HepG2 (cell line): Measurements from ENCODE around the gene PCSK1. TPM values are rescaled to one million over a fixed set of nuclear protein-coding genes. Genes with fewer than 3 reads are reported as not detected.

Source experiments
- ATAC-seq: fragments of 200-7000 bp; cut with Tn5 transposase; 3 replicates; pipeline ENCODE4 v1.9.1; 2020; ENCODE audit warnings: mild to moderate bottlenecking, moderate library complexity
- BruUV-seq: library from RNA; stranded (reverse); fragments of 400-500 nt; replicated peaks from 2 replicates; lab custom pipeline; 2021; lab: Mats Ljungman, UMichigan
- CTCF ChIA-PET: fragments of 300-600 bp; formaldehyde crosslinking; extraction: SDS; loops from one replicate; lab custom pipeline; 2021; ENCODE audit warnings: low total read pairs, inconsistent platforms, low intra/inter-chr PET ratio; lab: Yijun Ruan, JAX
- POLR2A ChIA-PET: fragments of 350-600 bp; sonication (Branson Sonifier 250); formaldehyde crosslinking; loops from one replicate; lab custom pipeline; 2020; ENCODE audit warnings: antibody characterized with exemption, inconsistent platforms; lab: Yijun Ruan, JAX
- DNase-seq: peaks from one replicate; pipeline ENCODE4 v3.0.0-alpha.2; 2015; ENCODE audit warnings: low spot score
- FAIRE-seq: peaks from 3 replicates; lab custom pipeline; 2011; peaks lifted over from hg19 to GRCh38; lab: Jason Lieb, UNC
- H2AFZ ChIP-seq: one replicate; pipeline ENCODE4 v1.6.1; 2011; ENCODE audit warnings: low read length, inconsistent platforms
- H3K27ac ChIP-seq: fragments of 300-600 bp; 3 replicates; pipeline ENCODE4 v1.8.0; 2011; ENCODE audit warnings: mixed run types, mild to moderate bottlenecking, mixed read lengths, low read length, inconsistent platforms; ENCODE audit not compliant: insufficient read depth; ENCODE audit errors: extremely low read length
- H3K27me3 ChIP-seq, 2 experiments: fragments of 200-600 bp in 1 of 2; 2 replicates in 1 of 2; 3 replicates in 1 of 2; pipeline versions ENCODE4 v1.6.0 to v1.8.0; 2011; ENCODE audit warnings: low read length in 2 of 2, mild to moderate bottlenecking in 2 of 2, moderate library complexity in 2 of 2, inconsistent platforms in 1 of 2; ENCODE audit not compliant: insufficient read depth in 2 of 2, control insufficient read depth in 1 of 2
- H3K36me3 ChIP-seq, 2 experiments: fragments of 200-600 bp in 1 of 2; replicated peaks in 1 of 2; 2 replicates in 1 of 2; 3 replicates in 1 of 2; pipeline versions ENCODE4 v1.5.1 to v1.8.0; 2011; ENCODE audit warnings: low read length in 2 of 2, inconsistent platforms in 1 of 2; ENCODE audit not compliant: insufficient read depth in 2 of 2, control insufficient read depth in 1 of 2
- H3K4me1 ChIP-seq: 2 replicates; pipeline ENCODE4 v1.5.1; 2012; ENCODE audit warnings: low read length, inconsistent platforms; ENCODE audit not compliant: insufficient read depth
- H3K4me2 ChIP-seq: 2 replicates; pipeline ENCODE4 v1.6.0; 2011; ENCODE audit warnings: low read depth, low read length, inconsistent platforms
- H3K4me3 ChIP-seq, 3 experiments: fragments of 200-600 bp in 1 of 3; sonication (generic), shearing (Covaris generic) in 1 of 3; replicated peaks in 1 of 3; 2 replicates each; pipeline ENCODE4 v1.5.1; 2011 to 2016; ENCODE audit warnings: low read length in 3 of 3, inconsistent platforms in 2 of 3, low read depth in 2 of 3, mild to moderate bottlenecking in 2 of 3, control low read depth in 1 of 3, mixed read lengths in 1 of 3; ENCODE audit not compliant: insufficient read depth in 1 of 3
- H3K79me2 ChIP-seq: one replicate; pipeline ENCODE4 v1.6.1; 2011; ENCODE audit warnings: low read length, inconsistent platforms; ENCODE audit not compliant: insufficient read depth
- H3K9ac ChIP-seq: 2 replicates; pipeline ENCODE4 v1.6.0; 2011; ENCODE audit warnings: mild to moderate bottlenecking, low read depth, low read length, inconsistent platforms; ENCODE audit not compliant: insufficient read depth
- H3K9me3 ChIP-seq: 2 replicates; pipeline ENCODE4 v1.5.1; 2012; ENCODE audit warnings: mild to moderate bottlenecking, low read length
- H4K20me1 ChIP-seq: 2 replicates; pipeline ENCODE4 v1.6.0; 2011; ENCODE audit warnings: inconsistent platforms, mild to moderate bottlenecking, low read length, moderate library complexity; ENCODE audit not compliant: insufficient read depth
- GFI1 ChIP-seq: sonication (generic); formaldehyde crosslinking; IDR thresholded peaks from 2 replicates; pipeline ENCODE4 v1.5.0; 2020; ENCODE audit warnings: missing genetic modification reagents, mild to moderate bottlenecking, borderline replicate concordance
- IRF1 ChIP-seq: sonication (generic); formaldehyde crosslinking; IDR thresholded peaks from 2 replicates; pipeline ENCODE4 v1.4.0; 2020; ENCODE audit warnings: low read depth, mild to moderate bottlenecking, missing genetic modification reagents
- MIXL1 ChIP-seq: IDR thresholded peaks from 2 replicates; pipeline ENCODE4 v1.6.1; 2016
- NPAS2 ChIP-seq: sonication (generic); formaldehyde crosslinking; IDR thresholded peaks from 2 replicates; pipeline ENCODE4 v1.8.0; 2022; ENCODE audit warnings: mild to moderate bottlenecking, missing genetic modification reagents, borderline replicate concordance
- NR2C2 ChIP-seq: sonication (generic); formaldehyde crosslinking; IDR thresholded peaks from 2 replicates; pipeline ENCODE4 v1.4.0; 2020; ENCODE audit warnings: missing genetic modification reagents, mild to moderate bottlenecking, moderate library complexity, borderline replicate concordance
- NR2F2 ChIP-seq: IDR thresholded peaks from 2 replicates; pipeline ENCODE4 v1.6.1; 2012; ENCODE audit warnings: low read depth, inconsistent platforms, borderline replicate concordance
- SIN3A ChIP-seq: IDR thresholded peaks from 2 replicates; pipeline ENCODE4 v1.6.1; 2011; ENCODE audit warnings: low read depth, mild to moderate bottlenecking, control low read depth, low read length, borderline replicate concordance
- ZFP36L2 ChIP-seq: sonication (generic); formaldehyde crosslinking; IDR thresholded peaks from 2 replicates; pipeline ENCODE4 v1.4.0; 2020; ENCODE audit warnings: missing genetic modification reagents
- ZNF225 ChIP-seq: sonication (generic); formaldehyde crosslinking; IDR thresholded peaks from 2 replicates; pipeline ENCODE4 v1.4.0; 2020; ENCODE audit warnings: mild to moderate bottlenecking, missing genetic modification reagents
- ZNF280B ChIP-seq: sonication (generic); formaldehyde crosslinking; IDR thresholded peaks from 2 replicates; pipeline ENCODE4 v1.5.0; 2020; ENCODE audit warnings: missing genetic modification reagents, mild to moderate bottlenecking, borderline replicate concordance
- ZNF331 ChIP-seq: sonication (generic); formaldehyde crosslinking; IDR thresholded peaks from 2 replicates; pipeline ENCODE4 v1.4.0; 2020; ENCODE audit warnings: missing genetic modification reagents
- ZNF629 ChIP-seq: sonication (generic); formaldehyde crosslinking; conservative IDR thresholded peaks from 2 replicates; pipeline ENCODE4 v1.5.0; 2020; ENCODE audit warnings: missing genetic modification reagents
- ZNF737 ChIP-seq: sonication (generic); formaldehyde crosslinking; IDR thresholded peaks from 2 replicates; pipeline ENCODE4 v1.5.0; 2020; ENCODE audit warnings: missing genetic modification reagents, mild to moderate bottlenecking, borderline replicate concordance
- ZNF777 ChIP-seq: sonication (generic); formaldehyde crosslinking; IDR thresholded peaks from 2 replicates; pipeline ENCODE4 v1.4.0; 2020; ENCODE audit warnings: missing genetic modification reagents
- in situ Hi-C: cut with HindIII; loops from 2 replicates; pipeline ENCODE4 v1.10.0; 2017; ENCODE audit warnings: low pct_unique_long_range_greater_than_20kb; ENCODE audit not compliant: extremely low pct_ligation_motif_present
- intact Hi-C: fragments of 100-400 bp; cut with micrococcal nuclease; formaldehyde crosslinking; loops from one replicate; pipeline ENCODE4 v1.10.0; 2022; ENCODE audit not compliant: unreplicated experiment
- polyA plus RNA-seq, 8 experiments: library from polyadenylated mRNA; depleted of rRNA in 3 of 8; stranded (reverse) in 7 of 8; unstranded in 1 of 8; fragments of >200 nt; fragmentation: Illumina TruSeq in 4 of 8; extraction: Trizol in 4 of 8; gene quantifications; 2 replicates each; pipeline versions ENCODE4 v1.2.1 to v1.2.3, GENCODE V29; 2011 to 2016; ENCODE audit warnings: low read depth in 4 of 8, missing spikeins in 1 of 8, mixed read lengths in 1 of 8; ENCODE audit not compliant: insufficient read depth in 1 of 8
- total RNA-seq, 5 experiments: library from RNA; depleted of rRNA; stranded (reverse); fragments of >200 nt; fragmentation: Illumina TruSeq; extraction: Trizol; gene quantifications; 2 replicates each; pipeline ENCODE4 v1.2.3, GENCODE V29; 2016; ENCODE audit warnings: low read depth in 1 of 5
- TF ChIP-seq, protein P1 (sequence below): IDR thresholded peaks from 2 replicates; pipeline ENCODE4 v1.6.1; 2016; ENCODE audit warnings: missing compliant biosample characterization, missing genetic modification reagents, borderline replicate concordance

PCSK1 gene
- total and polyA plus RNA-seq, 2 of the 13 experiments (the other 11 are each of a cell fraction or from before 2014, with no cell fraction given): not detected

- TF ChIP-seq, protein P1, sequence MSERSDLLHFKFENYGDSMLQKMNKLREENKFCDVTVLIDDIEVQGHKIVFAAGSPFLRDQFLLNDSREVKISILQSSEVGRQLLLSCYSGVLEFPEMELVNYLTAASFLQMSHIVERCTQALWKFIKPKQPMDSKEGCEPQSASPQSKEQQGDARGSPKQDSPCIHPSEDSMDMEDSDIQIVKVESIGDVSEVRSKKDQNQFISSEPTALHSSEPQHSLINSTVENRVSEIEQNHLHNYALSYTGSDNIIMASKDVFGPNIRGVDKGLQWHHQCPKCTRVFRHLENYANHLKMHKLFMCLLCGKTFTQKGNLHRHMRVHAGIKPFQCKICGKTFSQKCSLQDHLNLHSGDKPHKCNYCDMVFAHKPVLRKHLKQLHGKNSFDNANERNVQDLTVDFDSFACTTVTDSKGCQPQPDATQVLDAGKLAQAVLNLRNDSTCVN (CRISPR knock-in tag): no peak
- TF ChIP-seq ZNF777 (CRISPR knock-in tag) (no peak), ZNF225 (no peak), ZNF280B (CRISPR knock-in tag) (no peak), MIXL1 (CRISPR knock-in tag) (peak; percentile 73), NR2C2 (CRISPR knock-in tag) (no peak)
Measured at GRCh38 chr5:96344678-96345577, 88.1 kb downstream of the PCSK1 start (continued).

DNA sequence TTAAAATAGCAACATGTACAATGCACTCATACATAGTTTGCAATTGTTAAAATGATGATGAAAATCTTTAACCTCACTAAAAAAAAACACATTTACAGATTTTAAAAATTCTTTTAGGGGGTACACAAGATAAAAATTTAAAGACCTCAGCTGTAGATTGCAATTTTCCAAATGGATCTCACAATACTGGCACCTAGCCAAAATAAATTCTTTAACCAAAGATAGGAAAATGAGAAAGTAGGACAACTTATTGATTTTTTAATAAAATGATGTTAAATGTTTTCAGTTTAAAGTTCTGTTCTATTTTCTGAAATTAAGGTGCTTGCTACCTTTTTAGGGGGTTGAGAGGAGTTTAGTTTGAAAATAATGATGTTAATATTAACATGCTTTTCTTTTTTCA is 90.0 kb downstream of the PCSK1 start:
- in situ Hi-C loops: loop anchor here (25.0 kb wide), 1 partner anchor 706 kb away; the partner anchor contains the start of gene RFESD
- TF ChIP-seq ZNF629: no peak
- no peak for TF ChIP-seq SIN3A
- TF ChIP-seq IRF1: no peak
- no peak for TF ChIP-seq GFI1 (CRISPR knock-in tag)
- TF ChIP-seq NPAS2 (CRISPR knock-in tag): no peak
- TF ChIP-seq ZNF737 (CRISPR knock-in tag): no peak
- TF ChIP-seq ZNF331 (CRISPR knock-in tag): no peak
- no peak for TF ChIP-seq ZFP36L2 (CRISPR knock-in tag)
- TF ChIP-seq NR2F2: no peak

More for the DNA sequence above, 90.0 kb downstream of the PCSK1 start:
- Histone ChIP-seq H3K4me3 (no peak overlapping the region), H2AFZ (no peak overlapping the region), H3K27ac (no peak overlapping the region), H3K9me3 (no peaks in the 10 kb centered on the region), H3K27me3 (no peaks in the 10 kb centered on the region), H3K36me3 (no peaks in the 10 kb centered on the region), H3K4me1 (peaks cover 45% of the 10 kb centered on the region), H3K4me2 (no peak overlapping the region), H3K9ac (no peak overlapping the region), H3K79me2 (no peaks in the 10 kb centered on the region), H4K20me1 (no peaks in the 10 kb centered on the region)
- ChIA-PET POLR2A (no interaction called here), CTCF (no interaction called here)
- no peak for DNase-seq
- intact Hi-C loops: loop anchor here (10.0 kb wide), 3 partner anchors 322 to 702 kb away; partner anchors contain the start of gene CAST
- no peak for ATAC-seq
- BruUV-seq: no TSS peak
- FAIRE-seq: no peak
